ENCODE data around the gene TTLL4.

TTLL4 gene

GRCh38 chr2:218796691-218797090 is 86.1 kb downstream of the TTLL4 start:
- DNase-seq, result no peak

GRCh38 chr2:218798767-218799504 is 88.3 kb downstream of the TTLL4 start:
- no peak for DNase-seq

GRCh38 chr2:218799990-218800389 is 89.4 kb downstream of the TTLL4 start:
- no peak for DNase-seq

- DNase-seq, result no peak
Observed at GRCh38 chr2:218802386-218802994, 91.9 kb downstream of the TTLL4 start.

- no peak for DNase-seq
Observed at GRCh38 chr2:218804817-218805216, 94.2 kb downstream of the TTLL4 start.

All from activated CD4-positive, alpha-beta T cell treated with anti-CD3 and anti-CD28 coated beads for 4 hours (primary cell).